A673 (cell line): ENCODE measurements around the gene DOCK6.

Experiments used
- CTCF ChIP-seq: fragments of 300-800, 200-600 bp; sonication (generic); conservative IDR thresholded peaks from 2 replicates; pipeline ENCODE4 v1.5.1; 2017; ENCODE audit warnings: low read depth, mild to moderate bottlenecking, antibody characterized with exemption, low read length, moderate library complexity, mixed read lengths
- EZH2 ChIP-seq: fragments of 200-600 bp; sonication (generic); IDR thresholded peaks from 2 replicates; pipeline ENCODE4 v1.6.1; 2017; ENCODE audit warnings: borderline replicate concordance, low read depth, mild to moderate bottlenecking, mixed read lengths, antibody characterized with exemption, low read length; ENCODE audit not compliant: poor library complexity, severe bottlenecking

GRCh38 chr19:11295665-11296245, 33.4 kb upstream of the DOCK6 start, which contains the start of gene TSPAN16:
- TF ChIP-seq EZH2, result no peak
- TF ChIP-seq CTCF, result no peak
